Esophagus muscularis mucosa (tissue), 4 donors: ENCODE data around the gene CKAP2L.

Experiments used
- EP300 ChIP-seq: sonication (generic); formaldehyde crosslinking; IDR thresholded peaks from one replicate; pipeline ENCODE4 v1.6.1; 2017; ENCODE audit warnings: antibody characterized with exemption
- POLR2A ChIP-seq: fragments of 450-650 bp; IDR thresholded peaks from one replicate; pipeline ENCODE4 v1.6.1; 2017; ENCODE audit warnings: antibody characterized with exemption, moderate library complexity, mild to moderate bottlenecking, low read depth
- POLR2AphosphoS5 ChIP-seq, 2 donors: sonication (generic); formaldehyde crosslinking; IDR thresholded peaks; one replicate each; pipeline ENCODE4 v1.6.1; 2017; ENCODE audit warnings: antibody characterized with exemption in 2 of 2
- TF ChIP-seq, protein P1 (sequence below), 3 experiments: fragments of 200-600 bp in 2 of 3; fragments of 450-650 bp in 1 of 3; sonication (generic) in 2 of 3; IDR thresholded peaks; one replicate each; pipeline ENCODE4 v1.5.1; 2017 to 2019; ENCODE audit warnings: antibody characterized with exemption in 3 of 3, mild to moderate bottlenecking in 2 of 3, moderate library complexity in 1 of 3

DNA sequence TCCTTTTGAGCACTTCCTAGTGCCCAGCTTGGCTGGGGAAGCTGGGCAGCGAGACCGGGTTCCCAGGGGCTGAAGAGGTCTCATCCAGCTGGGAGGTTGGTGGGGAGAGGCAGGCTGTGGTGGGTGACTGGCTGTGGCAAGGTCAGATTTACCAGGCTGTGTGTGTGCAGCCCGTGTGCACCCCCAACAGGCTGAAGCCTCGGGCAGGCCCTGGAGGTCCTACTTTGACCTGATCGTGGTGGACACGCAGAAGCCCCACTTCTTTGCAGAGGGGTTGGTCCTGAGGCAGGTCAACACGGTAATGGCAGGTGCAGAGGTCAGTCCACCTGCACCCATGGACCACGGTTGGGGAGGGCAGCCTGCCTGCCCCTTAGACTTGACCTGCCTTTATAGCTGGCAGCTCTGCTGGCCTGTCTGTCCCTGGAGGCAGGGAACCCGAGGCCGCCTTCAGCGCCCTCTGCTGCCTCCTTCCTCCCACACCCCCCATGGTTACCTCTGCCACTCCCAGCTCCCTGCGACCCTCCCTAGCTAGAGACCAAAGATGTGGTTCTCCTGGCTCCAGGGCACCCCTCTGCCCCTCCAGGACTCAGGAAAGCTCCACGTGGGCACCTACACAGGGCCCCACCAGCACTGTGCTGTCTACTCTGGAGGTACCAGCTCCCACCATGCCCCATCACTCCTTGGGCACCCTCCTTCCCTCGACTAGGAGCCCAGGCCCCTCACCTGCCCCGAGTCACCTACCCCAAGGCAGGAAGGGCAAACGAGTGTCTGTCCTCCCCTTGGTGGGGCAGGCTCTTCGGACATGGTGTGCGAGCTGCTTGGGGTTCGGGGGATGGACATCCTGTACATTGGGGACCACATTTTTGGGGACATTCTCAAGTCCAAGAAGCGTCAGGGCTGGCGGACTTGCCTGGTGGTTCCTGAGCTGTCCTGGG is 39.6 kb downstream of the CKAP2L start:
- TF ChIP-seq, protein P1, sequence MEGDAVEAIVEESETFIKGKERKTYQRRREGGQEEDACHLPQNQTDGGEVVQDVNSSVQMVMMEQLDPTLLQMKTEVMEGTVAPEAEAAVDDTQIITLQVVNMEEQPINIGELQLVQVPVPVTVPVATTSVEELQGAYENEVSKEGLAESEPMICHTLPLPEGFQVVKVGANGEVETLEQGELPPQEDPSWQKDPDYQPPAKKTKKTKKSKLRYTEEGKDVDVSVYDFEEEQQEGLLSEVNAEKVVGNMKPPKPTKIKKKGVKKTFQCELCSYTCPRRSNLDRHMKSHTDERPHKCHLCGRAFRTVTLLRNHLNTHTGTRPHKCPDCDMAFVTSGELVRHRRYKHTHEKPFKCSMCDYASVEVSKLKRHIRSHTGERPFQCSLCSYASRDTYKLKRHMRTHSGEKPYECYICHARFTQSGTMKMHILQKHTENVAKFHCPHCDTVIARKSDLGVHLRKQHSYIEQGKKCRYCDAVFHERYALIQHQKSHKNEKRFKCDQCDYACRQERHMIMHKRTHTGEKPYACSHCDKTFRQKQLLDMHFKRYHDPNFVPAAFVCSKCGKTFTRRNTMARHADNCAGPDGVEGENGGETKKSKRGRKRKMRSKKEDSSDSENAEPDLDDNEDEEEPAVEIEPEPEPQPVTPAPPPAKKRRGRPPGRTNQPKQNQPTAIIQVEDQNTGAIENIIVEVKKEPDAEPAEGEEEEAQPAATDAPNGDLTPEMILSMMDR (IDR thresholded peaks at IDR 0.05) = no peak
- TF ChIP-seq EP300 (no peak), POLR2AphosphoS5 (IDR thresholded peaks at IDR 0.05) (no peak), POLR2A (no peak)
